Progenitor cell of endocrine pancreas (in vitro differentiated cells): ENCODE data around the gene NETO1. TPM values are rescaled to one million over a fixed set of nuclear protein-coding genes. Genes with fewer than 3 reads are reported as not detected.

ENCODE experiments used
- DNase-seq: peaks from one replicate; pipeline ENCODE4 v3.0.0; 2021; ENCODE audit warnings: low spot score; ENCODE audit not compliant: unreplicated experiment
- H3K27ac Mint-ChIP-seq: 2 replicates; pipeline ENCODE4 v1.8.0; 2021; ENCODE audit warnings: mild to moderate bottlenecking, moderate library complexity, mixed read lengths
- H3K27me3 Mint-ChIP-seq: 2 replicates; pipeline ENCODE4 v1.8.0; 2021; ENCODE audit warnings: mixed read lengths
- H3K36me3 Mint-ChIP-seq: 2 replicates; pipeline ENCODE4 v1.8.0; 2022; ENCODE audit warnings: mixed read lengths; ENCODE audit not compliant: insufficient read depth
- H3K4me1 Mint-ChIP-seq: 2 replicates; pipeline ENCODE4 v1.8.0; 2021; ENCODE audit warnings: low read depth, mixed read lengths
- H3K4me3 Mint-ChIP-seq: 2 replicates; pipeline ENCODE4 v1.8.0; 2021; ENCODE audit warnings: low read depth, mild to moderate bottlenecking, moderate library complexity, mixed read lengths
- H3K9me3 Mint-ChIP-seq: 2 replicates; pipeline ENCODE4 v1.8.0; 2021; ENCODE audit warnings: low read depth, mixed read lengths
- microRNA-seq: library from miRNA; unstranded; fragments of <30 nt; microRNA quantifications from one replicate; pipeline ENCODE4 v1.1.0, GENCODE V29; 2020; ENCODE audit warnings: borderline number of aligned reads; ENCODE audit not compliant: unreplicated experiment
- total RNA-seq: library from RNA; stranded (reverse); gene quantifications from 2 replicates; pipeline ENCODE4 v1.2.1, GENCODE V29; 2021
- TF ChIP-seq, protein P1 (sequence below): fragments of 200-600 bp; sonication (generic); IDR thresholded peaks from one replicate; pipeline ENCODE4 v1.5.0; 2021; ENCODE audit warnings: antibody characterized with exemption, mild to moderate bottlenecking; ENCODE audit not compliant: unreplicated experiment

Gene NETO1
- total RNA-seq, 1 donor from 2014 or later, result 52.4 TPM

DNA sequence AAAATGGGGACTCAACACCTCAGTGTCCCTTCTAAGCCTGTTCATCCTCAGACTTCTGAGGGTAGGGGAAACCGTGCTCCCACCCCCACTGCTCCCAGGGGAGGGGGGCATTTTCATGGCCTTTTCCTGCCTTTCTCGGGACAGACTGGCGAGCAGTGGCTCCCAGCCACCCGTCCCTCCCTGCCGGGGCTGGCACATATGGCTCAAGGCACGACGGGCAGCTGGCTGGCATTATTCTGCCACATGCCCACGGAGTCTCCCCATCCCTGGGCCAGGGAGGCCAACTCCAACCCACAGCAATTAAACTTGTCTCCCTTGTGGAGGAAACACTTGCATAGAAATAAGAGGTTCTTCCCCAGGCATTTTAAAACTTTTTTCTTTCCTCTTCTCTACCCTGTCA lies 175.2 kb downstream of the NETO1 start:
- TF ChIP-seq, protein P1, sequence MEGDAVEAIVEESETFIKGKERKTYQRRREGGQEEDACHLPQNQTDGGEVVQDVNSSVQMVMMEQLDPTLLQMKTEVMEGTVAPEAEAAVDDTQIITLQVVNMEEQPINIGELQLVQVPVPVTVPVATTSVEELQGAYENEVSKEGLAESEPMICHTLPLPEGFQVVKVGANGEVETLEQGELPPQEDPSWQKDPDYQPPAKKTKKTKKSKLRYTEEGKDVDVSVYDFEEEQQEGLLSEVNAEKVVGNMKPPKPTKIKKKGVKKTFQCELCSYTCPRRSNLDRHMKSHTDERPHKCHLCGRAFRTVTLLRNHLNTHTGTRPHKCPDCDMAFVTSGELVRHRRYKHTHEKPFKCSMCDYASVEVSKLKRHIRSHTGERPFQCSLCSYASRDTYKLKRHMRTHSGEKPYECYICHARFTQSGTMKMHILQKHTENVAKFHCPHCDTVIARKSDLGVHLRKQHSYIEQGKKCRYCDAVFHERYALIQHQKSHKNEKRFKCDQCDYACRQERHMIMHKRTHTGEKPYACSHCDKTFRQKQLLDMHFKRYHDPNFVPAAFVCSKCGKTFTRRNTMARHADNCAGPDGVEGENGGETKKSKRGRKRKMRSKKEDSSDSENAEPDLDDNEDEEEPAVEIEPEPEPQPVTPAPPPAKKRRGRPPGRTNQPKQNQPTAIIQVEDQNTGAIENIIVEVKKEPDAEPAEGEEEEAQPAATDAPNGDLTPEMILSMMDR, result no peak
- H3K9me3 Mint-ChIP-seq, result no peaks in the 10 kb centered on the region
- no peak for DNase-seq
- peak overlapping the region; percentile 62 for H3K4me3 Mint-ChIP-seq
- peaks cover 14% of the 10 kb centered on the region for H3K4me1 Mint-ChIP-seq
- H3K27ac Mint-ChIP-seq, result peak overlapping the region; percentile 50
- H3K27me3 Mint-ChIP-seq, result peaks cover 5% of the 10 kb centered on the region
- no peaks in the 10 kb centered on the region for H3K36me3 Mint-ChIP-seq

Small RNAs within 50 kb of the gene (microRNA-seq; reads per million reads assigned to microRNA genes)
- gene MIR548AV, result not detected
